Stimulated activated CD4-positive, alpha-beta T cell treated with anti-CD3 and anti-CD28 coated beads, Interleukin-15, amount 100 ng/mL, for 48 hours (primary cell): ENCODE data around the gene THOC2.
"Not testable (repeated sequence)": the region's sequence is repeated elsewhere in the genome, so short reads cannot be mapped to it uniquely, and the experiment has no call there.

Experiments
- DNase-seq, 2 donors: peaks; one replicate each; pipeline ENCODE4 v3.0.0-alpha.2; 2020; ENCODE audit warnings: low read depth in 2 of 2

The THOC2 gene, protein sequence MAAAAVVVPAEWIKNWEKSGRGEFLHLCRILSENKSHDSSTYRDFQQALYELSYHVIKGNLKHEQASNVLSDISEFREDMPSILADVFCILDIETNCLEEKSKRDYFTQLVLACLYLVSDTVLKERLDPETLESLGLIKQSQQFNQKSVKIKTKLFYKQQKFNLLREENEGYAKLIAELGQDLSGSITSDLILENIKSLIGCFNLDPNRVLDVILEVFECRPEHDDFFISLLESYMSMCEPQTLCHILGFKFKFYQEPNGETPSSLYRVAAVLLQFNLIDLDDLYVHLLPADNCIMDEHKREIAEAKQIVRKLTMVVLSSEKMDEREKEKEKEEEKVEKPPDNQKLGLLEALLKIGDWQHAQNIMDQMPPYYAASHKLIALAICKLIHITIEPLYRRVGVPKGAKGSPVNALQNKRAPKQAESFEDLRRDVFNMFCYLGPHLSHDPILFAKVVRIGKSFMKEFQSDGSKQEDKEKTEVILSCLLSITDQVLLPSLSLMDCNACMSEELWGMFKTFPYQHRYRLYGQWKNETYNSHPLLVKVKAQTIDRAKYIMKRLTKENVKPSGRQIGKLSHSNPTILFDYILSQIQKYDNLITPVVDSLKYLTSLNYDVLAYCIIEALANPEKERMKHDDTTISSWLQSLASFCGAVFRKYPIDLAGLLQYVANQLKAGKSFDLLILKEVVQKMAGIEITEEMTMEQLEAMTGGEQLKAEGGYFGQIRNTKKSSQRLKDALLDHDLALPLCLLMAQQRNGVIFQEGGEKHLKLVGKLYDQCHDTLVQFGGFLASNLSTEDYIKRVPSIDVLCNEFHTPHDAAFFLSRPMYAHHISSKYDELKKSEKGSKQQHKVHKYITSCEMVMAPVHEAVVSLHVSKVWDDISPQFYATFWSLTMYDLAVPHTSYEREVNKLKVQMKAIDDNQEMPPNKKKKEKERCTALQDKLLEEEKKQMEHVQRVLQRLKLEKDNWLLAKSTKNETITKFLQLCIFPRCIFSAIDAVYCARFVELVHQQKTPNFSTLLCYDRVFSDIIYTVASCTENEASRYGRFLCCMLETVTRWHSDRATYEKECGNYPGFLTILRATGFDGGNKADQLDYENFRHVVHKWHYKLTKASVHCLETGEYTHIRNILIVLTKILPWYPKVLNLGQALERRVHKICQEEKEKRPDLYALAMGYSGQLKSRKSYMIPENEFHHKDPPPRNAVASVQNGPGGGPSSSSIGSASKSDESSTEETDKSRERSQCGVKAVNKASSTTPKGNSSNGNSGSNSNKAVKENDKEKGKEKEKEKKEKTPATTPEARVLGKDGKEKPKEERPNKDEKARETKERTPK (N-terminal part only)

DNA sequence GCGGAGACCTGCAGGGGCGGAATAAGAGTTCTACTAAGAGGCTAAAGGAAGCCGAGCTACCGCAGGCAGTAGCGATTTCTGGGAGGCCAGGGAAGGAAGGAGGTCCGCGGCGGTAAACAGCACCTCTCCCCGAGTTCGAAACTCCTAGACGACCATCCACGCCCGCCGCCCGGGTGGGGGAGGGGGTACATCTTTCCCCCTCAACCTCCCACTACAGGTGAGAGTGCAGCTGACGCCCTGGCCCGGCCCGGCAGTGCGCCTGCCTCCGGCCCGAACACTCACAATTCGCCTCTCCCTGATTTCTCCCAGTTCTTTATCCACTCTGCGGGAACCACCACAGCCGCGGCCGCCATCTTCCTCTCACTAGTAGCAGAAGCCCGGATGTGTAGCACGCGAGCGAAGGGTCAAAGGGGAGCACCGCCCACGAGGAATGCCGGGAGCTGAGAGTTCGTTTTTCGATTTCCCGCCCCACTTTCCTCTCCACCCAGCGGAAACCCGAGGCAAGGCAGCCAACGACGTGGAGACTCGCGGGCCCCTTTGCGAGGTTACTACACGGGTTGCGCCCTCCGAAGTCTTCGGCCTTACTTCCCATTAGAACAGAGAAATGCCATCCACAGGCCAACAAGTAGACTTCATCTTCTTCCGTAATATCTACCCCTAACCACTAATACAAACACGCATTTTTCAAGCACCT is at the start of gene THOC2:
THOC2 (minus strand) TSS at position 383 of the 694 bp plus-strand sequence; CDS start at position 353, 30 bp downstream.
- peak; percentile 63 to 71 for DNase-seq

DNA sequence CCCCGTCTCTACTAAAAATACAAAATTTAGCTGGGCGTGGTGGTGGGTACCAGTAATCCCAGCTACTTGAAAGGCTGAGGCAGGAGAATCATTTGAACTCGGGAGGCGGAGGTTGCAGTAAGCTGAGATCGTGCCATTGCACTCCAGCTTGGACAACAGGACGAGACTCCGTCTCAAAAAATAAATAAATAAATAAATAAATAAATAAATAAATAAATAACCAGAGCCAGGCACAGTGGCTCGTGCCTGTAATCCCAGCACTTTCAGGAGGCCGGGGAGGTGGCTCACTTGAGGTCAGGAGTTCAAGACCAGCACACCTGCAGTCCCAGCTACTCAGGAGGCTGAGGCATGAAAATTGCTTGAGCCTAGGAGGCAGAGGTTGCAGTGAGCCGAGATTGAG is 48.9 kb upstream of the THOC2 start:
- not testable (repeated sequence) for DNase-seq

GRCh38 chrX:123779908-123780396 is 47.1 kb upstream of the THOC2 start:
- DNase-seq: no peak

- DNase-seq: no peak
Measured at GRCh38 chrX:123773258-123773988, 40.6 kb upstream of the THOC2 start.

DNA sequence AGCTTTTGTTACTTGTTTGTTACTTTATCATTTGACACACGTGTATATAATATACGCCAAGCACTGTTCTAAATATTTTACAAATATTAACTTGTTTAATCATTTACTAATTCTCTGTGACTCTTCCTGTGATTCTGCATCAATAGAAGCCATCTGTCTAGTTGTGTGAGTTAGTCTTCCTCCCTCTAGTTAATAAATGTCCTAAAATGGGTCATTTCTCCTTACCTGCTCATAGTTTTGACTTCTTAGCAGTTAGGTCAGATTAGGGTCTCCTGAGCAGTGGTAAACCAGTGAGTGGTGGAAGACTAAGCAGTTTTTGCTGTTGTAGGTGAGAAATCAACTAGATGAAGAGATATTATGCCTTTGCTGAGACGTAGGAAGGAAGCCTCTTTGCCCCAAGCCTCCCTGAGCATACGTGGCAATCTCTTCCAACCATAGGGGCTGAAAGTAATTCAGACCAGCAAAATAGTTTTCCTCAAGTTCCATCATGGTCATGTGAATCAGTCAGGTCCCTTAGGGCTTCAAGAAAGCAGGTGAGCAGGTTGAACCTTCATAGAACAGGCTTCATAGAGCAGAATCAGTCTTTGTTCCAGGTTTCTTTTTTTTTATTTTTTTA is 38.7 kb upstream of the THOC2 start:
- no peak for DNase-seq

DNA sequence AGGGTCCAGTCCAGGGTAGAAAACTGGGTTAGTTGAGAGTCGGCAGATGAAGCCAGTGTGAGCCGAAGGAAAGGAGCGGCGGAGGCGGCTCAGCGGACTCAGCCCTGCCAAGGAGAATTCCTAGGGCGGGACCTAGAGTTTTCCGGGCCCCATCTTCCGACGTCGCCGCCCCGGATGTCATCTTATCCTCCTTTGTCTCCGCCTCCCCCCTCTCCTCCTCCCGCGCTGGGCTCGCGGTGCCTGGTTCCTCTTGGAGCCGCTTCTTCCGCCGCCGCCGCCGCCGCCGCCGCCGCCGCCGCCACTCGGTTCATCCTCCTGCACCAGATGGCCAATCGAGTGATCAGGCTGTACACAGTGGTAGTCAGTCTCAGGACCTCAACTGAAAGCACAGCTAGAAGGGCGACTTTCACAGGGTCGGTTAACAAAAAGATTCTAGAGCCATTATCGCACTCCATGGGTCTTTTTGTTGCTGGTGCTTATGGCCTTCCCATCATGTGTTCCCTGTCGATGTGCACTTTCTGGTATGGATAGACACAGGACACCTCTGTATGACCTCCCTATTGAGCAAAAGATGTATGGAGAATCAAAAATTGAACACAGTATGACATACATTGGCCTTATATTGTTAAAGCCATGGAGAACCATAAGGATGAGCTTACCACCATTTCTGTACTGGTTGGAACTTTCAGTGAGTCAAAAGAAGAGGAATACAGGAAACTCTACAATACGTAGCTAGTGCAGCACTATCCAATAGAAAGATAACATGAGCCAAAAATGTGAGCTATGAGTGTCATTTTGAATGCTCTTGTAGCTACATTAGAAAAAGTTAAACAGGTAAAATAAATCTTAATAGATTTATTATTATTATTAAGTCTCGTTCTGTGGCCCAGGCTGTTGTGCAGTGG is 32.4 kb upstream of the THOC2 start:
- peak; percentile 52 to 55 for DNase-seq

GRCh38 chrX:123759849-123760248 is 27.0 kb upstream of the THOC2 start:
- DNase-seq: not testable (repeated sequence)

DNA sequence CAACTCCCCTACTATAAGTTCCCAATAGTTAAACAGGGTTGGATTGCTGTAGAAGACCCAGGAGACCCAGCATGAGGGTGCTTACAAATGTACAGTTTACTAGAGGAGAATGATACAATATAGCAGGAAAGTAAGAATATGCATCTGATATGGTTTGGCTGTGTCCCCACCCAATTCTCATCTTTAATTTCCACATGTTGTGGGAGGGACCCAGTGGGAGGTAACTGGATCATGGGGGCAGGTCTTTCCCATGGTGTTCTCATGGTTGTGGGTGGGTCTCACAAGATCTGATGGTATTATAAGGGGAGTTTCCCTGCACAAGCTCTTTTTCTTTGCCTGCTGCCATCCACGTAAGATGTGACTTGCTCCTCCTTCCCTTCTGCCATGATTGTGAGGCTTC is 24.9 kb upstream of the THOC2 start:
- not testable (repeated sequence) for DNase-seq

DNA sequence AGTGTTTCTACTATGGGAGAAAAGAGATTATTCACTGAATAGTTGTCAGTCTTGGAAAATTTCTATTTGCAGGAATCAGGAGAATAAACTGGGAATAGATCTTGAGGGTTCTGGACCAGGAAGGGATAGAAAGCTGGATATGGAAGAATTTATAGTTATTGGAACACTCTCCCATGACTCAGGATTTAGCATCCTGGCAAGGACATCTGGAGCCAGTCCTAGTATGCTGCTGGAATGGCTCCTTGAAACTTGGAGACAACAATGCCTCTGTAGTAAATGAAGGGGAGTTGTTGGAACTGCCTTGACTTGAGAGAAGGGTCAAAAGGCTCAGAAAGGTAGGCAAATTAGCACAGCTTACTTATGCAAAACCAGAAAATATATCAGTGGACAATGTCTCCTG is 23.5 kb upstream of the THOC2 start:
- no peak for DNase-seq

- DNase-seq: no peak
Measured at GRCh38 chrX:123755107-123755506, 22.3 kb upstream of the THOC2 start.

- DNase-seq: no peak
Measured at GRCh38 chrX:123753656-123754350, 21.0 kb upstream of the THOC2 start.

- DNase-seq: no peak
Measured at GRCh38 chrX:123749643-123750042, 16.8 kb upstream of the THOC2 start.

DNA sequence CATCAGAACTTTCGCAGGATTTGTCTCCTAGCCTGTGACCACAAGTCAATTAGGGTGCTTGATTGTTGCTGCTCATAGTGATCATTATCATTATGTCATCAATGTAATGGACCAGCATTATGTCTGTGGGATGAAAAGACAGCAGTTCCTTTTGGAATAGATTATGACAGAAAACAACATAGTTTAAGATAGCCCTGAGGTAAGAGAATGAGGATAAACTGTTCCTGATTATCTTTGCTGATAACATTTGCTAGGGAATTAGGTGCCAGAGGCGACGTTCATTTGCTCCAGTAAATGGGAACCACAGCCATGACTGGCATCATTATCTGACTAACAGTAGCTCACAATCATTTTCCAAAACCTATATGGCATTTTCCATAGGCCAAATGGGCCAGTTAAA is 12.7 kb upstream of the THOC2 start:
- DNase-seq: no peak

- no peak for DNase-seq
Measured at GRCh38 chrX:123743312-123743711, 10.5 kb upstream of the THOC2 start.

- DNase-seq: no peak
Measured at GRCh38 chrX:123742440-123742839, 9.6 kb upstream of the THOC2 start.

DNA sequence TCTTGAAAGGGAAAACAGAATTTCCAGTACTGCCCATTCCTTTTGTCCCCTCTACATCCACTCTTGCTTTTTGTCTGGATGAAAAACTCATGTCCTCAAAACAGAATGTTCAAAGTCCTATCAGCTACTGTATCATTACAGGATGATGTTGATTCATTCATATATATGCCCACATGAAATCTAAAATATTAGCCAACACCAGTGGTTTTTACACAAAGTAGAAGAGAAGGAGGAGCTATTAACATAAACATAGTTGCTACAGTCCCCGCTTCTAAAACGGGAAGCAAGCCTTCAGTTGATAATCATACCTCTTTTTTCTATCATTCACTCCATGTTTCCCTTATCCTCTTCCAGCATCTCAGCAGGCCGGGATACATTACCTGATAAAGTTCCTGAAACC is 7.7 kb upstream of the THOC2 start:
- DNase-seq: no peak

- no peak for DNase-seq
Measured at GRCh38 chrX:123740006-123740405, 7.2 kb upstream of the THOC2 start.

DNA sequence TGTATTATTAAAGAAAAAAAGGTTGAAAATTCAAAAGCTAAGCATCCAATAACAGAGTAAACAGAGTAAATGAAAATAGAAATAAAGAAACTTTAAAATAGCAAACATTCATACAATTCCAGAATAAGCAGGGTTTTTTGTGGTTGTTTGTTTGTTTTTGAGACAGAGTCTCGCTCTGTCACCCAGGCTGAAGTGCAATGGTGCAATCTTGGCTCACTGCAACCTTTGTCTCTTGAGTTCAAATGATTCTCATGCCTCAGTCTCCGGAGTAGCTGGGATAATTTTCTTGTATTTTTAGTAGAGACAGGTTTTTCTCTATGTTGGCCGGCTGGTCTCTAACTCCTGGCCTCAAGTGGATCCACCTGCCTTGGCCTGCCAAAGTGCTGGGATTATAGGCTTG is 6.6 kb upstream of the THOC2 start:
- no peak for DNase-seq
